DOHH2 (cell line): ENCODE measurements around the gene APCDD1L.

ENCODE experiments used
- H3F3A ChIP-seq: fragments of 200-600 bp; sonication (generic), shearing (Covaris generic); 2 replicates; pipeline ENCODE4 v1.6.0; 2016; ENCODE audit warnings: antibody characterized with exemption, mild to moderate bottlenecking; ENCODE audit not compliant: control insufficient read depth, insufficient read depth
- H3K27ac ChIP-seq: fragments of 200-600 bp; sonication (generic); 2 replicates; pipeline ENCODE4 v1.5.1; 2014; ENCODE audit warnings: low read depth, mild to moderate bottlenecking, low read length, moderate library complexity
- H3K27me3 ChIP-seq: fragments of 200-600 bp; sonication (generic); 2 replicates; pipeline ENCODE4 v1.6.1; 2014; ENCODE audit warnings: mild to moderate bottlenecking, low read length, mixed read lengths; ENCODE audit not compliant: control insufficient read depth
- H3K36me3 ChIP-seq: fragments of 200-600 bp; sonication (generic); 2 replicates; pipeline ENCODE4 v1.6.1; 2014; ENCODE audit warnings: mild to moderate bottlenecking, low read length, moderate library complexity, mixed read lengths; ENCODE audit not compliant: control insufficient read depth
- H3K4me1 ChIP-seq: fragments of 200-600 bp; sonication (generic); 2 replicates; pipeline ENCODE4 v1.6.1; 2014; ENCODE audit warnings: mild to moderate bottlenecking, low read length, mixed read lengths; ENCODE audit not compliant: control insufficient read depth
- H3K4me2 ChIP-seq: fragments of 200-600 bp; sonication (generic); 2 replicates; pipeline ENCODE4 v1.6.0; 2014; ENCODE audit warnings: mild to moderate bottlenecking, low read length, moderate library complexity
- H3K4me3 ChIP-seq: fragments of 200-600 bp; sonication (generic); 2 replicates; pipeline ENCODE4 v1.5.1; 2014; ENCODE audit warnings: mild to moderate bottlenecking, low read length, mixed read lengths
- H3K79me2 ChIP-seq: fragments of 200-600 bp; sonication (generic); 2 replicates; pipeline ENCODE4 v1.6.1; 2014; ENCODE audit warnings: mild to moderate bottlenecking, low read length, mixed read lengths; ENCODE audit not compliant: control insufficient read depth
- H3K9me2 ChIP-seq: fragments of 200-600 bp; sonication (generic); replicated peaks from 2 replicates; pipeline ENCODE4 v1.6.1; 2014; ENCODE audit warnings: mild to moderate bottlenecking, low read length, mixed read lengths; ENCODE audit not compliant: control insufficient read depth
- H3K9me3 ChIP-seq: fragments of 200-600 bp; sonication (generic); 2 replicates; pipeline ENCODE4 v1.6.1; 2014; ENCODE audit warnings: antibody characterized with exemption, low read length, mixed read lengths; ENCODE audit not compliant: control insufficient read depth, insufficient read depth
- H4K20me1 ChIP-seq: fragments of 200-600 bp; sonication (generic); 2 replicates; pipeline ENCODE4 v1.6.0; 2014; ENCODE audit warnings: low read depth, mild to moderate bottlenecking, antibody characterized with exemption, low read length, moderate library complexity; ENCODE audit not compliant: control insufficient read depth, insufficient read depth
- CTCF ChIP-seq: fragments of 200-600 bp; sonication (generic); IDR thresholded peaks from one replicate; pipeline ENCODE4 v1.5.1; 2014; ENCODE audit warnings: antibody characterized with exemption, mild to moderate bottlenecking, low read depth, low read length; ENCODE audit not compliant: poor library complexity, severe bottlenecking
- EZH2phosphoT487 ChIP-seq: fragments of 200-600 bp; sonication (generic); IDR thresholded peaks from 2 replicates; pipeline ENCODE4 v1.6.1; 2017; ENCODE audit warnings: borderline replicate concordance, mild to moderate bottlenecking, antibody characterized with exemption, low read length, moderate library complexity, mixed read lengths

The APCDD1L gene

GRCh38 chr20:58521763-58522162 is 6.6 kb upstream of the APCDD1L start:
- Histone ChIP-seq H3K9me2 (no peaks in the 10 kb centered on the region), H3K36me3 (no peaks in the 10 kb centered on the region), H3K27me3 (no peaks in the 10 kb centered on the region), H3K79me2 (no peaks in the 10 kb centered on the region), H4K20me1 (no peaks in the 10 kb centered on the region), H3K27ac (no peak overlapping the region), H3F3A (no peaks in the 10 kb centered on the region), H3K4me2 (no peak overlapping the region), H3K9me3 (no peaks in the 10 kb centered on the region), H3K4me3 (no peak overlapping the region), H3K4me1 (no peaks in the 10 kb centered on the region)
- no peak for TF ChIP-seq CTCF
- no peak for TF ChIP-seq EZH2phosphoT487

GRCh38 chr20:58519940-58520712 is 4.9 kb upstream of the APCDD1L start:
- TF ChIP-seq CTCF (no peak), EZH2phosphoT487 (no peak)
- Histone ChIP-seq H3K27ac (no peak overlapping the region), H3K4me3 (no peak overlapping the region), H3K4me2 (no peak overlapping the region), H3K9me2 (no peaks in the 10 kb centered on the region), H3K4me1 (no peaks in the 10 kb centered on the region), H3K9me3 (no peaks in the 10 kb centered on the region), H4K20me1 (no peaks in the 10 kb centered on the region), H3F3A (no peaks in the 10 kb centered on the region), H3K79me2 (no peaks in the 10 kb centered on the region), H3K27me3 (no peaks in the 10 kb centered on the region; the same call in 1 of the 2 replicates), H3K36me3 (no peaks in the 10 kb centered on the region)

- H3F3A ChIP-seq, result no peaks in the 10 kb centered on the region
- H3K9me2 ChIP-seq, result no peaks in the 10 kb centered on the region
- no peak for TF ChIP-seq CTCF
- TF ChIP-seq EZH2phosphoT487, result no peak
- no peaks in the 10 kb centered on the region for H3K4me1 ChIP-seq
- no peaks in the 10 kb centered on the region; the same call in 1 of the 2 replicates for H3K27me3 ChIP-seq
- no peak overlapping the region for H3K4me3 ChIP-seq
- no peak overlapping the region for H3K27ac ChIP-seq
- H3K4me2 ChIP-seq, result no peak overlapping the region
- H4K20me1 ChIP-seq, result no peaks in the 10 kb centered on the region
- no peaks in the 10 kb centered on the region for H3K36me3 ChIP-seq
- H3K9me3 ChIP-seq, result no peaks in the 10 kb centered on the region
- H3K79me2 ChIP-seq, result no peaks in the 10 kb centered on the region
Observed at GRCh38 chr20:58518896-58519593, 3.8 kb upstream of the APCDD1L start.
